Prostate gland (tissue), 2 donors: Measurements from ENCODE around the gene RAI1.

Experiments used
- CTCF ChIP-seq, 4 experiments: fragments of 200-600 bp in 2 of 4; fragments of 450-650 bp in 2 of 4; sonication (generic) in 2 of 4; IDR thresholded peaks; 1 replicate in 3 of 4; 2 replicates in 1 of 4; pipeline ENCODE4 v1.5.1; 2016 to 2019; ENCODE audit warnings: antibody characterized with exemption in 4 of 4, mild to moderate bottlenecking in 2 of 4, moderate library complexity in 2 of 4
- POLR2A ChIP-seq: fragments of 450-650 bp; IDR thresholded peaks from one replicate; pipeline ENCODE4 v1.6.1; 2016; ENCODE audit warnings: antibody characterized with exemption, mild to moderate bottlenecking

- TF ChIP-seq CTCF (IDR thresholded peaks at IDR 0.05) (no peak), POLR2A (no peak)
Measured at GRCh38 chr17:17771498-17772201, 90.4 kb downstream of the RAI1 start.
